NCI-H2171 (cell line): Measurements from ENCODE around the gene IFNK.

ENCODE experiments used
- DNase-seq: peaks from one replicate; lab custom pipeline; 2025; lab: John Stamatoyannopoulos, UW

Gene IFNK

GRCh38 chr9:27573634-27574590 is 49.8 kb downstream of the IFNK start:
- peak; percentile 87 for DNase-seq
